GM18873 (cell line): Measurements from ENCODE around the gene TDRD10.
"Not testable (repeated sequence)": the region's sequence is repeated elsewhere in the genome, so short reads cannot be mapped to it uniquely, and the experiment has no call there.

Source experiments
- ATAC-seq: cut with Tn5 transposase; IDR thresholded peaks from one replicate; pipeline ENCODE4 v1.9.1; 2021; ENCODE audit warnings: mild to moderate bottlenecking, moderate library complexity, moderate number of reproducible peaks; ENCODE audit not compliant: unreplicated experiment, low FRiP score

TDRD10 gene

DNA sequence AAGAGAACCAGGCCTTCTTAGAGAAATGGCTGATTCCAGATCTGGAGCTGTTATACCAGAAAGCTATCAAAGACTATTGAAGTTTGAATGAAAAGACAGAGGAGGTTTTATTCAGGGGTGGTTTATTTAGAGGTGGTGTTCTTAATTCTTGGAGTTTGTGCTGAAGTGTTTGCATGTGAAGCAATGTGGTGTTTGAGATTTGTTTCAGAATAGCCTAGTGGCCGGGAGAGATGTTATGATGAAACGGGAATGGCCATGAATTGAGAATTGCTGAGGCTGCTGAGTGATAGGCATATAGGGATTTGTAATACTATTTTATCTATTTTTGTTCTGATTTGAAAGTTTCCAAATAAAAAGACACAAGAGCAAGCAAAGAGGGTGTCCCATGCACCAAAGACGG, 10.7 kb downstream of the TDRD10 start:
- no peak for ATAC-seq

DNA sequence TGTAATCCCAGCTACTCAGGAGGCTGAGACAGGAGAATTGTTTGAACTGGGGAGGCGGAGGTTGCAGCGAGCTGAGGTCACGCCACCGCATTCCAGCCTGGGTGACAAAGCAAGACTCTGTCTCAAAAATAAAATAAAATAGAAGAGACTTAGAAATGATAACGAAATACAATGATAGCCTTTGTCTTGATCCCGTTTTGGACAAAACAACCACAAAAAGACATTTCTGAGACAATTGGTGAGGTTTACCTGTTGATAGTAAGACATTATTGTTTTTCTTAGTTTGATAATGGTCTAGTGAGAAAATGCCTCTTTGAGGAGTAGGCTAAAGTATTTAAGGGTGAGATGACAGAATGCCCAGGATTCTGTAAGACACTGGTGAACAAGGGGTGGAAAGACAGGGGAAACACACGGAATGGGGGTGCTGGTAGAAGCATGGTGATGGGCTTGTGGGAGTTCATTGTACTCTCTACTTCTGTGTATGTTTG, 12.1 kb downstream of the TDRD10 start:
- no peak for ATAC-seq

DNA sequence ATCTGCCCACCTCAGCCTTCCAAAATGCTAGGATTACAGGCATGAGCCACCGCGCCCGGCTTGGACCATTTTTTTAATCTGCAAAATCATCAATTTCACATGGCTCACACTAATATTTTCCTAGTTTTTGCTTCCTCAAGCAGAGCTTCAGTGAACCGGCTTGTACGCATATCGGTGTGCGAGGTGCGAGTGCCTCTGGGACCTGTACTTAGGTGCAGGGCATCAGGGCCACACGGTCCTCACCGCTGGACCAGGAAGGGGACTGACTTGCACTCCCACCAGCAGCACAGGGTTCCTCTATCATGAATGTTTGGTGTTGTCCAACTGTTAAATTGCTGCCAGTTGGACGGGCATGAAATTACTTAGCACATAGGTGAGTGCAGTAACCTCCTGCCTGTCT, 15.6 kb downstream of the TDRD10 start:
- ATAC-seq: no peak

DNA sequence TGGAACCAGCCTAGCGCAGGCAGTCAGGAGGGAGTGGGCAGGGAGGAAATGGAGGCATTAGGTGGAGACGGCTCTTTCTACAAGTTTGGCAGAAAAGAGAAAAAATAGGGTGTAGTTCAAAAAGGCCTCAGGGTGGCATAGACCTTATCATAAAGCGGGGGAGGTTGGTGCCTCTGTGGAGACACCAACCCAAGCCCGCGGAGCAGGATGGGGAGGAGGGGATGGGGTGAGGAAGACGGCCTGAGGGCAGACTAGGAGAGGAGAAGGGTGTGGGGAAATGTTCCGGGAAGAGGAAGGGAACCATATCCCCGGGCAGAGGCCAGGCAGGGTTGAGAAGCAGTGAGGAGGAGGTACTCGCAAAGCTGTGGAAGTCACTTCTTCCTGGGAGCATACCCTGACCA, 17.6 kb downstream of the TDRD10 start:
- no peak for ATAC-seq

DNA sequence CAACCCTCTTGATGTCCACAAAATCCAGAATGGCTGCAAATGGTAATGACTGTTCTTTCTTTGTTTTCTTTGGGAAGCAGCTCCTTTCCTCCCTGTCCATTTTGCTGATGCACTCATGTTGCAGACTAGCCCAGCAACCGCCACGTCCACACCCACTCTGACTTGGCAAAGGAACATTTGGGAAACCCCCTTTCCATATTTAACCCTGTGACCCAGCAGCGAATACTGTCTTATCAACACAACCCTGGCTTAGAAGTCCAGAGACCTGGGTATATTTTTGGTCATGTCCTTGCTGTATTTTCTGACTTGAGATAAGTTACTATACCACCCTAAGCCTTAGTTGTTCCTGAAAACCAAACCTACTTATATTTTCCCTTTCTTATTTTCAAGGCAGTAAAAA, 18.3 kb downstream of the TDRD10 start:
- no peak for ATAC-seq

DNA sequence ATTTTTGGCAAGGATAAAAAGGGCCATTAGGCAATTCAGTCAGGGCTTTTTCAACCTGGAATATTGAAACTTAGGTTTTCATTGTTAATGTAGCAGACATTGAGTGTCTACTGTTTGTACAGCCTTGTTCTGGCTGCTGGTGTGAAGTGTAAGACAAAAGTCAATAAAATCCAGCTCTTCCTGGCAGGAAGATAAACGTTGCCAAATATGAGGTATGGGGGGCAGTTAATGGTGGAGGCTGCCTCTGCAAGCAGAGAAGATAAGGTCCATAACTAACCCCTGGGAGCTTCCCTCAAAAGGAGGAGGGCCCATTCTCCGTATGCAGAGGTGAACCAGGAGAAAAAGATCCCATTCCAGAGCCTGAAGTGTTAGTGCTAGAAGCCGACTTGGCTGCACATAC, 19.7 kb downstream of the TDRD10 start:
- no peak for ATAC-seq

DNA sequence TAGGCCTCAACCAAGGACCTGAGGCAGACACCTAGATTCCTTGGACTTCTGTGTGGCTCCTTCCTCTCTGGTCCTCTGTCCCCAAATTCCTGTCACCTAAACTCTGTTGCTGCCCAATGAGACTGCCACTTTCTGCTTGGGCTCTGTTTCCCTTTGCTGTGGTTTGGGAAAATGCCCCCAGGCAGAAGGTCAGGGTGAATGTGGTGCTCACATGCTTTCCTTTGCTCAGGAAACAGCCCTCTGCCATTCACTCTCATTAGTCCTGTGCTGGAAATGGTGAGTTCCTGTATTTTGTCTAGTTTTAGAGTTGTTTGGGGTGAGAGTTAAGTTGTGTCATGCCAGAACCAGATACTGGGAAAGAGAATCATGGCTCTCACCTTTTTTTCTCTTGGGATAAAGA, 22.9 kb downstream of the TDRD10 start:
- no peak for ATAC-seq

DNA sequence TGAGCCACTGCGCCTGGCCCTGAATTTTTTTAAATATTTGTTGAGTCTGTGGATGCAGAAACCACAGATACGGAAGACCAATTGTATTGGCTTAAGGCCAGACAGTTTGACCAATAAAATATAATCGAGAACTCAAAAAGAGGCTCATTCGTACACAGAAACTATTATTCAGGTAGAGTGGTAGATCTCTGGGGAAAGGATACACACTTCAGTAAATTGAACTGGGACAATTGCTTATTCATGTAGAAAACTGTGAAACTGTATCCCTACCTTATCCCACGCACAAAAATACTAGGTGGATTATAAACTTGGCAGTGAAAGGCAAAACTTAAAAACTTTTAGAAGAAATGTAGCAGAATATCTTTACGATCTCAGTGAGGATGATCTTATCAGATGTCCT, 25.2 kb downstream of the TDRD10 start:
- ATAC-seq: no peak

DNA sequence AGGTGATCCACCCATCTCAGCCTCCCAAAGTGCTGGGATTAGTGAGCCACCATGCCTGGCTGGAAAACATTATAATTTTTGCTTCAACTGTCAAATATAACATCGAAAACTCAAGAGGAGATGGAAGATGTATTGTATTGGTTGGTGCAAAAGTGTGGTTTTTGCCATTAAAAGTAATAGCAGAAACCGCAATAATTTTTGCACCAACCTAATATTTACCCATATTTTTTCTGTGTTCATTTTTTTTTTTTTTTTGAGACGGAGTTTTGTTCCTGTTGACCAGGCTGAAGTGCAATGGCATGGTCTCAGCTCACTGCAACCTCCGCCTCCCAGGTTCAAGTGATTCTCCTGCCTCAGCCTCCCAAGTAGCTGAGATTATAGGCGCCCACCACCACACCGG, 27.3 kb downstream of the TDRD10 start:
- ATAC-seq: no peak

DNA sequence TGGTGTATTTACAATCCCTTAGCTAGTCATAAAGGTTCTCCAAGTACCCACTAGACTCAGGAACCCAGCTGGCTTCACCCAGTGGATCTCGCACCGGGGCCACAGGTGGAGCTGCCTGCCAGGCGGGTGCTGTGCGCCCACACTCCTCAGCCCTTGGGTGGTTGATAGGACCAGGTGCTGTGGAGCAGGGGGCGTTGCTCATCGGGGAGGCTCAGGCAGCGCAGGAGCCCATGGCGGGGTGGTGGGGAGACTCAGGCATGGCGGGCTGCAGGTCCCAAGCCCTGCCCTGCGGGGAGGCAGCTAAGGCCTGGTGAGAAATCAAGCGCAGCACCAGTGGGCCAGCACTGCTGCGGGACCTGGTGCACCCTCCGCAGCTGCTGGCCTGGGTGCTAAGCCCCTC, 29.9 kb downstream of the TDRD10 start:
- ATAC-seq: not testable (repeated sequence)

DNA sequence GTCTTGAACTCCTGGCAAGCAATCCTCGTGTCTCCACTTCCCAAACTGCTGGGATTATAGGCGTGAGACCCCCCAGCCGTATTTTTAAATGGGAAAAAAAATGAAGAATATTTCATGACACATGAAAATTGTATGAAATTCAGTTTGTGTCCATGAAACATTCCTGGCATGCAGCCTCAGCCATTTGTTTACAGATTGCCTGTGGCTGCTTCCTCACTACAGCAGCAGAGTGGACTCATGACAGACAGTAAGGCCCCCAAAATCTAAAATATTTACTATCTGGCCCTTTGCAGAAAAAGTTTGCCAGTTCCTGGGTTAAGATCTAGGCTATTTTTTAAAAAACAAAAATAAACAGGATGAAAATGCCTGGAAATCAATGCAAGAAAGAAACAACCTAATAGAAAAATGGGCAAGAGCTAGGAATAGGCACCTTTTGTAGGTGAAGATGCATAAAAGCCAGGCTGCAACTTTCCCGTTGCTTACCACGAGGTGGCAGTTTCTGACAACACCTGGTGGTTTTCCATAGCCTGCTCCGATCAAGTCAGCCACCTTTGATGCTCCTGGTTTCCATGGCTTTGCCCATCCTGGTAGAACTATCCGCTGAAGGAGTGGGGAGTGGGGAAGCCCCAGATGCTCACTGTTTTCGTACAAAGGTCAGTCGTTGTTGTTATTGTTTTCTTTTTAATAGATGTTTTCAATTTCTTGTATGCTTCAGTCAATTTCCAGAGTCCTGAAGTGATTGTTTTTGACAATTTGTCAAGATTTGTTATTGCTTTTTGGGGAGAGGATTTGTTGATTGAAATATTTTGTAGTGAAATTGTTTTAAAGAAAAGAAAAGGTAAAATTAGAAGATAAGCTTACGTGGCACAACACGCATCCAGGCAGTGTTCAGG, 32.2 kb downstream of the TDRD10 start:
- no peak for ATAC-seq

DNA sequence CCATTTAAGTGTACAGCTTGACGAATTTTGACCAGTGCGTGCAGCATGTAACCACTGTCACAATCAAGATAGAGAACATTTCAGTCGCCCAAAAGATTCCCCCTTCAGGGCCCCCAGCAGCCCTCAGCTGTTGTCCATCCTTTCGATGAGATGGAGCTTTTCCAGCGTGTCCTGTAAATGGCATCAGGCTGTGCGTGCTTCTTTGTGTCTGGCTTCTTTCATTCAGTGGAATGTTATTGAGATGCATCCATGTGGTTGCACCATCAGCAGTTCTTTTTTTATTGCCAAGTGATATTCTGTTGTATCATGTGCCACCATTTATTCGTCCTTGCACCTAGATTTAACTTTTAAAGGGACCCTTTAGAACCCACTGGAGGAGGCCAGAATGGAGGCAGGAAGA, 34.6 kb downstream of the TDRD10 start:
- ATAC-seq: no peak

DNA sequence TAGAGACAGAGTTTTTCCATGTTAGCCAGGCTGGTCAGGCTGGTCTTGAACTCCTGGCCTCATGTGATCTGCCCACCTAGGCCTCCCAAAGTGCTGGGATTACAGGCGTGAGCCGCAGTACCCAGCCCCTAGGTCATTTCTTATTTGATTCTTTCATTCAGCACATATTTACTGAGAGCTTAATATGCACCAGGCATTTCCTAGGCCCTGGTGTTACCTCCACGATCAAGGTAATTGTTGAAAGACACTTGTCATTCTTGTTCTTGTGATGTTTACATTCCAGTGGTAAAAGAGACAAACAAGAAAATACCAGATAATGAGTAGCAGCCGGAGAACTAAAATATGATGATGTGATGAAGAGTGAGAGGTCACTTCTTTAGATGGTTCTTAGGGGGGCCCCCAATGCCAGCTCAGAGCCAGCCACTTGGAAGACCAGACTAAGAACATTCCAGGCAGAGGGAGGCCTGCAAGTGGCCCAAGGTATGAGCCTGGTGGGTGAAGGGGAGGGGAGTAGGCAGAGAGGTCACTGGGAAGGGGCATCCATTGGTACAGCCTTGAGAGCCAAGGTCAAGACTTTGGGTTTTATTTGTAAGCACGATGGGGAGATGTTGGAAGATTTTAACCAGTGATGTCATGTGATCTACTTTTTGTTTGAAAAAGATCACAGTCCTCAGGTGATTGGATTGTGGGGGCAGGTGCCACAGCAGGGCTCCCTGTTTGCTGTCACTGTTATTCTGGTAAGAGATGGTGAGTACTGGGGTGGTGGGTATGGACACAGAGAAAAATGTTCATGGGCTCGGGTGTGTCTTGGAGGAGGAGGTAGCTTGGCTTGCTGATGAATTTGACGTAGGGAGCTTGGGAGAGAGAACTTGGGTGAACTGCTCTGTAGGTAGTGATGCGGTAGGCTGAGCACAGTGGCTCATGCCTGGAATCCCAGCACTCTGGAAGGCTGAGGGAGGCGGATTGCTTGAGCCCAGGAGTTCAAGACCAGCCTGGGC, 37.8 kb downstream of the TDRD10 start:
- ATAC-seq: no peak

DNA sequence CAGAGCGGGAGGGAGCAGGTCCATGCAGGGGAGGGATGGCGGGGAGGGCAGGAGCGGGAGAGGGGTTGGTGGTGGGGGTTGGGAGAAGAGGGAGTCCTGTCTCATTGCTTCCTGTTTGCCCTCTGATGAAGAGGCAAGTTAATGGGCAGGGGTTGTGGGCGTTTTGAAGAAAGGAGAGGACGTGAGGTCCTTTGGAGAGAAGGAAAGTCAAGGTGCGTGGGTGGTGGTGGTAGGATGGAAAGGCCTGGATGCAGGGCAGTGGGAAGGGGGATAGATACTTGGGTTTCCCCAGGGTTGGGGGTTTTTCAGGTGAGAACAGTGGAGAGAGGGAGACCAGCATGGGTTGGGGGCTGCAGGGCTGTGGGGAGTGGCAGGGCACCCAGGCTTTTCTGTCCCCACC, 39.2 kb downstream of the TDRD10 start:
- ATAC-seq: no peak

DNA sequence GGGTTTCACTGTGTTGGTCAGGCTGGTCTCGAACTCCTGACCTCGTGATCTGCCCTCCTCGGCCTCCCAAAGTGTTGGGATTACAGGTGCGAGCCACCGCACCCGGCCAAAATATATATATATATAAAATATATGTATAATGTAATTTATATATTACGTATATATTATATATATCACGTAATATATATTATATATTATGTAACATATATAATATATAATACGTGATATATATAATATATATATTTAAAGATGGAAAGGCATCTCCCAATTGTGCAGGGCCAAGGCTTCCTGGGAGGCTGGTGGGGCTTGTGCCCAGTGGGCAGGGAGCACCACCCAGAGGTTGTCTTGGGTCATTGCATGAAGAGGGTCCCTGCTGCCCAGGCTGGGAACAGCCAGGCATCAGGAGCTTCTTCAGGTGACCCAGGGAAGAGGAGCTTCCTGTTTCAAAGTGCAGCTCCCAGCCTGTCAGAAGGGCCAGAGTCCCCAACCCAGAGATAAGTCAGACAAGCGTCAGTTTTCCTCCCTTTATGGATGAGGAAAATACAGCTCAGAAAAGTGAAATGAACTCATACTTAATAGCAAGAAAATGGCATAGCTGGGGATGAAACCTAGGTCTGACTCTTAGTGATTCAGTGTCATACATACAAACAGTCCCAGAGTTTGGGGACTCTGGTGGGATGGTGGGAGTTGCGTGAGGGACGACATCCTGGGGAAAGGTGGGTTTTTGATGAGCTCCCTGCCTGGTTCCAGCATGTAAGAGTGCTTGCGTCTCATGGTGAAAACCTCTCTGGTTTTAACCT, 44.4 kb downstream of the TDRD10 start:
- no peak for ATAC-seq

DNA sequence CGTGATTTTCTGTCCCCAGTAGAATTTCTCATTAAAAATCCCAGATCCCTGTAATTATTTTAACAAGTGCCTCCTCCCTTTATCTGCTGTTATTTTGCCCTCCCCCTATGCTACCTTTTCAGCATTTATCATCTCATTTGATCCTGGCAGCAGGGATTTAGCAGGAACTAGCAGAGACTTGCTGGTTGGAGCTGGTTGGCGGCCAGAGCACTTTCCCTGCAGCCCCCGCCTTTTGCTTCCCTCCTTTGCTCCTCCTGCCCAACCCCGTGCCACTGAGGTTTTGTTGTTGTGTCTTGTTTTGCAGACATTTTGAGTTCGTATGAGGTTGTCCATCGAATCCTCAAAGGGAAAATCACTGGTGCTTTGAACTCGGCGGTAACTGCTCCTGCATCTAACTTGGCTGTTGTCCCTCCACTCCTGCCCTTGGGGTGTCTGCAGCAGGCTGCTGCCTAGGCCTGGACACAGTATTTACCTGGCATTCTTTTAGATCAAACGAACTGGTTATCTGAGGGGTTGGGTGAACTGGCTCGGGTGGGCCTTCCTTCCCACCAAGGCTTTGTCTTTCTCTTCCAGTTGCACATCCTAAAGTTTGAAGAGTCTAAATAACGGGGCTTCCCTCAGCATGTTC, 45.2 kb downstream of the TDRD10 start:
- ATAC-seq: no peak

DNA sequence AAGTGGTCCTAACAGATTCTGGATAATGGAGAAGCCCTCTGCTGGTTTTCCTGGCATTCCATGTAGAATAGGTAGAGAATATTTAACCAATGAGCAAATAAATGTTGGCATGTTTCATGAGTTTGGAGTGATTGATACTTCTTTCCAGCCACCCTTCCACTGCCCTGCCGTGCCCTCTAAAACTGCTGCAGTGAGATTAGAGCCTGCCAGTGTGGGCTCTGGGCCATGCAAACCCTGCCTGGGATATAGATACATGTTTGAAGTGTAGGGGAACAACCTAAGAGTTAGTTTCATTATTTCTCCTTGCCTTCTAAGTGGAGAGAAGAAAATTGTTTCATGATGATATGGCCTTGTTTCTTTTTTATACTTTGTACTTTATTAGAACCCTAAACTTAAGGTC, 46.0 kb downstream of the TDRD10 start:
- no peak for ATAC-seq

DNA sequence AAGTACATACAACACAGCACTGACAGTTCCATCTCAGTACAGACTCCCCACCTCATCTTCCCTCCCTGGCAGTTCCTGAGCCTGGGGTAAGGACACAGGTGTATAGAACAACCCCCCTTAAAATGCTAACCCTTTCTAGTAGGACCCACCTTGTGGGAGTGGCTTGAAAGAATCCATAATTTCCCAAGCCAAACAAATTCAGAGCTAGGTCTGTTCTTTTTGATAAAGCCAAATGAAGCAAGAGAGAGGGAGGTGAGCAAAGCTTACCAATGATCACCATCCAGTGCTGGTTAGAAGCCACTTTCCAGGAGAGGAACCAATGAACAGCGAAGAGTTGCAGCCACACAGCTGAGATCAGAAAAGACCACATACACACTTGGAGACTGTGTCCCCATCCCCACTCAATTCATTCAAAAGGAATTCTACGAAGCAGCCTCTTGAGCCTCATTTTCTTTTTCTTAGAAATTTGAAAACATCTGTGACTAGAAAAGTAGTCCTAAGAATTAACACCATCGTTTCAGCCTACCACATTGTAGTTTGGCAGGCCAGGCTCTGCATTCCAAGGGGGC, 47.3 kb downstream of the TDRD10 start:
- no peak for ATAC-seq

DNA sequence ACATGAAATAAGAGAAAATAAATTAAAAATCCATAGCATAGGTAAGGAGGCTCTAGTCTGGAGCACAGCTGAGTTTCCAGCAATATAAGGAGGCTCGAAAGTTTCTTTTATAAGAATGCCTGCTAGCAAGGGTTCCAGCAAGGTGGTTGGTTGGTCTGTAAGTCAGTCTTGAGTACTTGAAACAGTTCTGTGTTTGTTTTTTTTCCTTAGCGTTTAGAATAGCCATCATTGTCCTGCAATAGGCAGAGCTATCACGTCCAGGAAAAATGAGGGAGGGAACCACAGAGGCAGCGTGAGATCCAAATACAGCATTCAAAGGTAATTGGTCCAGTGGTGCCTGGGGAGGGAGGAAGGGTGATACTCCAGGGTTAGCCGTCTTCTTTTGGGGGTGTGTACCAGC, 48.1 kb downstream of the TDRD10 start:
- ATAC-seq: no peak

DNA sequence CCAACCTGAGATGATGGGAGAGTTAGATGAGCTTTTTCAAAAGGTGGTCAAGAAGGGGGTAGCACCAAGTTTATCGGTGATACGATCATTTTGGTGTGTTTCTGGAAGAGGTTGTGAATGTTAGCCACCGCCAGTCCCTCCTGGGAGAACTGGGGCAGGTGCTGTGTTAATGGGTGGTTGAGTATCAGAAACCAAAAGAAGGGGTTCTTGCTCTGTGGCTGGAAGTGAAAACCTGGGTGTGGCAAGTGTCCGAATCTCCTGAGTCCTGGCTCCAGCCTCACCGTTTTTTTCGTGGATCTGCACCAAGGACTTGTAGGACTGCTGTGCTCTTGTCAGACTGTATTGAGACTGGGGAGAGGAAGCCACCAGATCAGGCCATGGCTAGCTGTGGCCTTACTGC, 48.6 kb downstream of the TDRD10 start:
- no peak for ATAC-seq
